OCI-LY1 (cell line): ENCODE results near the gene ABCB6.

Source experiments
- CTCF ChIP-seq: fragments of 200-600 bp; sonication (generic), shearing (Covaris generic); IDR thresholded peaks from 2 replicates; pipeline ENCODE4 v1.5.1; 2017; ENCODE audit warnings: mild to moderate bottlenecking, antibody characterized with exemption, low read length, moderate library complexity, mixed read lengths
- EZH2 ChIP-seq: fragments of 200-600 bp; sonication (generic), shearing (Covaris generic); IDR thresholded peaks from 2 replicates; pipeline ENCODE4 v1.8.0; 2017; ENCODE audit warnings: borderline replicate concordance, mixed run types, mild to moderate bottlenecking, antibody characterized with exemption, low read length, moderate library complexity, mixed read lengths

DNA sequence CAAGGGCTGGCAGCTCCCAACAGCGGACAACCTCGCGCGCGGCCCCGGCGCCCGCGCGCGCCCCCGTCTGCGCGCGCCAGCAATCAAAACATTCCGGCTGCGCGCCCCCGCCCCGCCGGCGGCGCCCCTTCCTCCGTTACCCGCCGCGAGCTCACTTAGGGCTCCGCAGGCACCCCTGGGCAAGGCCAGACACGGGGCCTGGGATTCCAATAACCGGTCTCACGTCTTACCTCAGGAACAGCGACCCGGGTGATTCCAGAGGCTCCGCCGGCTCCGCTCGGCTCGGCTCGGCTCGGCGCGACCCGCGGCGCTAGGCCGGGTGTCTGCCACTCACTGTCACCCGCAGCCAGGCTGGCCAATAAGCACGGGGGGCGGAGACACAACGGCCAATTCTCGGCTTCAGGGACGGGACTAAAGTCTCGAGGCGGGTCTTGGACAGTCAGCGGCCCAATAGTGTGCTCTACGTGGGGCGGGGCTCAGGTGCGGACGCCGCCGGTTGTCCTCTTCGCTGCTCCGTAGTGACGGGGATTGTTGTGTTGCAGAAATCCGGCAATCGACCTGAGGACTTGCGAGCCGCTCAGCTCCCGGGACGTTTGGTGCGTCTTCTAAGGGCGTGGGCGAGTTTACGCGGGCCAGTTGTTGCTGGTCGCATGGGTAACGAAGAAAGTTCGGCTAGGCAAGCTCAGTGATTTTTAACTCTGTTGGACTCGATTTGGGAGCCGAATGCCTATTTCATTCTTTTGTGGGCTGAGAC, 10.7 kb upstream of the ABCB6 start, which contains the start of the genes ANKZF1 and ATG9A:
- no peak for TF ChIP-seq CTCF
- TF ChIP-seq EZH2 = no peak
